Fibroblast of skin of abdomen (primary cell): ENCODE measurements around the gene MRPS24.

Source experiments
- DNase-seq: peaks from one replicate; pipeline ENCODE4 v3.0.0-alpha.2; 2013

The MRPS24 gene

GRCh38 chr7:43877968-43878864, 8.9 kb upstream of the MRPS24 start:
- DNase-seq: no peak

- no peak for DNase-seq
These were observed 7.8 kb upstream of the MRPS24 start for GRCh38 chr7:43876976-43877745.

- no peak for DNase-seq
These were observed 6.9 kb upstream of the MRPS24 start for GRCh38 chr7:43876241-43876640.

GRCh38 chr7:43873300-43873699, 4.0 kb upstream of the MRPS24 start:
- peak; percentile 59 for DNase-seq

GRCh38 chr7:43872406-43873110, 3.2 kb upstream of the MRPS24 start:
- peak; percentile 76 for DNase-seq

- no peak for DNase-seq
These were observed 1.7 kb upstream of the MRPS24 start for GRCh38 chr7:43871064-43871463.

- no peak for DNase-seq
These were observed 999 bp upstream of the MRPS24 start for GRCh38 chr7:43870316-43870715.

GRCh38 chr7:43869867-43870240, 537 bp upstream of the MRPS24 start:
- DNase-seq: peak; percentile 93

GRCh38 chr7:43868681-43869005, 674 bp downstream of the MRPS24 start:
- DNase-seq: no peak

GRCh38 chr7:43868181-43868580, 1.1 kb downstream of the MRPS24 start:
- DNase-seq: no peak

- no peak for DNase-seq
These were observed 4.0 kb downstream of the MRPS24 start for GRCh38 chr7:43865277-43865676.

- no peak for DNase-seq
These were observed 5.2 kb downstream of the MRPS24 start for GRCh38 chr7:43864126-43864525.

- DNase-seq: no peak
These were observed 12.3 kb downstream of the MRPS24 start for GRCh38 chr7:43856996-43857395.

GRCh38 chr7:43856316-43856715, 13.0 kb downstream of the MRPS24 start:
- no peak for DNase-seq

GRCh38 chr7:43855176-43855575, 14.1 kb downstream of the MRPS24 start:
- DNase-seq: no peak

- DNase-seq: no peak
These were observed 17.5 kb downstream of the MRPS24 start for GRCh38 chr7:43851805-43852204.

- no peak for DNase-seq
These were observed 18.8 kb downstream of the MRPS24 start for GRCh38 chr7:43850348-43851116.

- DNase-seq: no peak
These were observed 20.3 kb downstream of the MRPS24 start for GRCh38 chr7:43849047-43849446.

GRCh38 chr7:43847496-43847895, 21.8 kb downstream of the MRPS24 start:
- peak; percentile 57 for DNase-seq

GRCh38 chr7:43844662-43845061, 24.7 kb downstream of the MRPS24 start:
- DNase-seq: no peak

GRCh38 chr7:43844257-43844656, 25.1 kb downstream of the MRPS24 start:
- no peak for DNase-seq

GRCh38 chr7:43843296-43843695, 26.0 kb downstream of the MRPS24 start:
- DNase-seq: no peak
